ENCODE data around the gene NAA16. TPM values are rescaled to one million over a fixed set of nuclear protein-coding genes. Genes with fewer than 3 reads are reported as not detected.

NAA16 gene
- total and polyA plus RNA-seq, 9 of the 15 experiments (the other 6 are each of a cell fraction or from before 2014, with no cell fraction given): 3.7 to 18.2 (median 12.0) TPM

GRCh38 chr13:41306271-41307145 is 4.6 kb upstream of the NAA16 start (continued):
- peak; percentile 39 to 42; a peak in 2 of 4 replicates for TF ChIP-seq KDM1A (IDR thresholded peaks at IDR 0.05)
- TF ChIP-seq NFE2L1 (tag; IDR thresholded peaks at IDR 0.05; ENCODE audit: borderline replicate concordance, low read depth): peak; percentile 49; the same call in 1 of the 2 replicates
- TF ChIP-seq ZNF316 (IDR thresholded peaks at IDR 0.05): peak; percentile 78
- peak; percentile 26; the same call in 1 of the 2 replicates for TF ChIP-seq MAFK (IDR thresholded peaks at IDR 0.05; ENCODE audit: low read length)
- no peak for TF ChIP-seq ZC3H11A (IDR thresholded peaks at IDR 0.05; ENCODE audit: low read depth, low read length)
- TF ChIP-seq GABPB1 (CRISPR knock-in tag; IDR thresholded peaks at IDR 0.05): no peak
- TF ChIP-seq TAL1 (IDR thresholded peaks at IDR 0.05): no peak
- TF ChIP-seq ZNF644 (tag; IDR thresholded peaks at IDR 0.05; ENCODE audit: low read depth): no peak
- TF ChIP-seq MAFG (tag; conservative IDR thresholded peaks at IDR 0.05): peak; percentile 72
- peak; percentile 69 for TF ChIP-seq C11orf30 (IDR thresholded peaks at IDR 0.05; ENCODE audit: low read depth)
- TF ChIP-seq POLR2AphosphoS5 (IDR thresholded peaks at IDR 0.05; ENCODE audit: control insufficient read depth, insufficient read depth, low read depth, low read length): peak; percentile 52
